Panc1 (cell line): ENCODE data around the gene GAL3ST2. TPM values are rescaled to one million over a fixed set of nuclear protein-coding genes. Genes with fewer than 3 reads are reported as not detected.

Source experiments
- ATAC-seq: fragments of 200-7000 bp; cut with Tn5 transposase; 2 replicates; pipeline ENCODE4 v1.9.1; 2020; ENCODE audit warnings: mild to moderate bottlenecking, moderate library complexity
- BruUV-seq: library from RNA; stranded (reverse); fragments of 400-500 nt; replicated peaks from 2 replicates; lab custom pipeline; 2021; lab: Mats Ljungman, UMichigan
- CTCF ChIA-PET: fragments of 300-600 bp; sonication (Branson Sonifier 250); formaldehyde crosslinking; loops from one replicate; lab custom pipeline; 2022; ENCODE audit warnings: antibody characterized with exemption; lab: Charles Lee
- POLR2A ChIA-PET: fragments of 300-600 bp; sonication (Branson Sonifier 250); formaldehyde crosslinking; loops from one replicate; lab custom pipeline; 2022; ENCODE audit warnings: antibody characterized with exemption; lab: Charles Lee
- DNase-seq: peaks from one replicate; pipeline ENCODE4 v3.0.0-alpha.2; 2010; ENCODE audit warnings: low read depth, low spot score
- H3K27ac ChIP-seq: 2 replicates; pipeline ENCODE4 v1.5.1; 2011; ENCODE audit warnings: mild to moderate bottlenecking, low read length, inconsistent platforms
- H3K27me3 ChIP-seq: fragments of 200-500 bp; sonication (Bioruptor generic); 2 replicates; pipeline ENCODE4 v1.6.0; 2014; ENCODE audit warnings: low read length, inconsistent platforms; ENCODE audit not compliant: control insufficient read depth, insufficient read depth
- H3K36me3 ChIP-seq: fragments of 200-500 bp; sonication (Bioruptor generic); 2 replicates; pipeline ENCODE4 v1.5.1; 2014; ENCODE audit warnings: inconsistent platforms, mild to moderate bottlenecking, low read length, moderate library complexity; ENCODE audit not compliant: control insufficient read depth, insufficient read depth
- H3K4me1 ChIP-seq: 2 replicates; pipeline ENCODE4 v1.5.1; 2011; ENCODE audit warnings: inconsistent platforms, mild to moderate bottlenecking, low read length, moderate library complexity; ENCODE audit not compliant: control insufficient read depth, insufficient read depth
- H3K4me3 ChIP-seq, 2 experiments: 2 replicates each; pipeline ENCODE4 v1.5.1; 2011 to 2012; ENCODE audit warnings: low read depth in 2 of 2, low read length in 2 of 2, mild to moderate bottlenecking in 2 of 2, inconsistent platforms in 1 of 2, moderate library complexity in 1 of 2
- H3K9me3 ChIP-seq: fragments of 200-500 bp; sonication (Bioruptor generic); 2 replicates; pipeline ENCODE4 v1.5.1; 2014; ENCODE audit warnings: low read depth, mild to moderate bottlenecking, inconsistent platforms, low read length, moderate library complexity; ENCODE audit not compliant: control insufficient read depth, insufficient read depth
- POLR2AphosphoS5 ChIP-seq: IDR thresholded peaks from 2 replicates; pipeline ENCODE4 v1.6.1; 2012; ENCODE audit warnings: mild to moderate bottlenecking, low read depth, low read length, moderate library complexity
- SIN3A ChIP-seq: IDR thresholded peaks from 2 replicates; pipeline ENCODE4 v1.6.1; 2012; ENCODE audit warnings: low read depth, mild to moderate bottlenecking, low read length, moderate library complexity, borderline replicate concordance; ENCODE audit not compliant: insufficient read depth
- TCF7L2 ChIP-seq: IDR thresholded peaks from 2 replicates; pipeline ENCODE4 v1.6.1; 2011; ENCODE audit warnings: mild to moderate bottlenecking, low read depth, low read length, inconsistent platforms
- in situ Hi-C: cut with HindIII; loops from 2 replicates; pipeline ENCODE4 v1.10.0; 2016; ENCODE audit warnings: low sequenced_read_pairs, low pct_unique_long_range_greater_than_20kb
- intact Hi-C: fragments of 100-400 bp; cut with micrococcal nuclease; formaldehyde crosslinking; loops from one replicate; pipeline ENCODE4 v1.10.0; 2022; ENCODE audit not compliant: unreplicated experiment
- total RNA-seq: library from RNA; stranded (reverse); gene quantifications from one replicate; pipeline ENCODE4 v1.2.1, GENCODE V29; 2021; ENCODE audit not compliant: unreplicated experiment
- TF ChIP-seq, protein P1 (sequence below), 2 experiments: IDR thresholded peaks; 2 replicates each; pipeline ENCODE4 v1.6.1; 2011 to 2012; ENCODE audit warnings: low read depth in 2 of 2, control low read depth in 1 of 2, low read length in 1 of 2, mild to moderate bottlenecking in 1 of 2, moderate library complexity in 1 of 2; ENCODE audit not compliant: insufficient read depth in 1 of 2
- TF ChIP-seq, protein P2 (sequence below): fragments of 450-650 bp; IDR thresholded peaks from 2 replicates; pipeline ENCODE4 v1.5.1; 2017; ENCODE audit warnings: mild to moderate bottlenecking

Gene GAL3ST2
- total RNA-seq, 1 experiment from 2014 or later: 1.6 TPM

DNA sequence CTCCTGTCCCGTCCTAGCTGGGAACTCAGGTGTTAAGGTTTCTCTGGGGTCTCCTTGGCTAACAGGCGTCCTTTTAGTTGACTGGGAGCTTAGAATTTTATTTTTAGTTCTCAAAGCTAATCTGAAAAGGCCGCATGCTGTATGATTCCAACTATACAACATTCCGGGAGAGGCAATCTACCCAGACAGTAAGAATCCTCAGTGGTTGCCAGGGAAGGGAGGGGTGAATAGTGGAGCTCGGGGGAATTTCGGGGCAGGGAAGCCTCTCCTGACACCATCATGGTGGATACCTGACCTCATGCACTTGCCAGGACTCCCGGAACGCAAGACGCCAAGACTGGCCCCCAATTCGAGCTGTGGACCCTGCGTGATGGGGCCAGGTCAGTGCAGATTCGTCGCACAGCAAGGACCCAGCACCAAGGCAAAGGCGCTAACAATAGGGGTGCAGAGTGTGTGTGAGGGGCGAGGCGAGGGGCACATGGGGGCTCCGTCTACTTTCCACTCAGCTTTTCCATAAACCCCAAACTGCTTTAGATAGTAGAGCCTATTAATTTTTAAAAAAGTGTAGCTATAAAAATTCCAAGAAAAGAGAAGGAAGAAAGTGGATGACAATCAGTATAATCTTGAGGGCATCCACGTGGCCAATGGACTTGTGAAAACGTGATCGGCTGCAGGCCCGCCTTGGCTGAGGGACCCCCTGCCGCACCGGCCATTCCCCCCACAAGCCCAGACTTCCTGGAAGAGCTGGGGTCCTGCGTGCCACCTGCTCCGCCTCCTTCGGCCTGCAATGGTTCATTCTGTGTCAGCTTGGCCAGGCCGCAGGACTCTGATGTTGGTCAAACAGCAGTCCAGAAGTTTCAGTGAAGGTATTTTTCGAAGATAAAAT lies 64.8 kb downstream of the GAL3ST2 start:
- ChIA-PET POLR2A (no interaction called here), CTCF (interaction anchor here (0.6 kb wide), 1 partner anchor 14 kb away, joined by 7 read pairs; no protein-coding TSS in a partner anchor)
- BruUV-seq: no TSS peak
- in situ Hi-C loops (no loop called here), intact Hi-C loops (no loop called here)
- no peaks in the 10 kb centered on the region; the same call in 1 of the 2 replicates for H3K27me3 ChIP-seq
- TF ChIP-seq, protein P1, sequence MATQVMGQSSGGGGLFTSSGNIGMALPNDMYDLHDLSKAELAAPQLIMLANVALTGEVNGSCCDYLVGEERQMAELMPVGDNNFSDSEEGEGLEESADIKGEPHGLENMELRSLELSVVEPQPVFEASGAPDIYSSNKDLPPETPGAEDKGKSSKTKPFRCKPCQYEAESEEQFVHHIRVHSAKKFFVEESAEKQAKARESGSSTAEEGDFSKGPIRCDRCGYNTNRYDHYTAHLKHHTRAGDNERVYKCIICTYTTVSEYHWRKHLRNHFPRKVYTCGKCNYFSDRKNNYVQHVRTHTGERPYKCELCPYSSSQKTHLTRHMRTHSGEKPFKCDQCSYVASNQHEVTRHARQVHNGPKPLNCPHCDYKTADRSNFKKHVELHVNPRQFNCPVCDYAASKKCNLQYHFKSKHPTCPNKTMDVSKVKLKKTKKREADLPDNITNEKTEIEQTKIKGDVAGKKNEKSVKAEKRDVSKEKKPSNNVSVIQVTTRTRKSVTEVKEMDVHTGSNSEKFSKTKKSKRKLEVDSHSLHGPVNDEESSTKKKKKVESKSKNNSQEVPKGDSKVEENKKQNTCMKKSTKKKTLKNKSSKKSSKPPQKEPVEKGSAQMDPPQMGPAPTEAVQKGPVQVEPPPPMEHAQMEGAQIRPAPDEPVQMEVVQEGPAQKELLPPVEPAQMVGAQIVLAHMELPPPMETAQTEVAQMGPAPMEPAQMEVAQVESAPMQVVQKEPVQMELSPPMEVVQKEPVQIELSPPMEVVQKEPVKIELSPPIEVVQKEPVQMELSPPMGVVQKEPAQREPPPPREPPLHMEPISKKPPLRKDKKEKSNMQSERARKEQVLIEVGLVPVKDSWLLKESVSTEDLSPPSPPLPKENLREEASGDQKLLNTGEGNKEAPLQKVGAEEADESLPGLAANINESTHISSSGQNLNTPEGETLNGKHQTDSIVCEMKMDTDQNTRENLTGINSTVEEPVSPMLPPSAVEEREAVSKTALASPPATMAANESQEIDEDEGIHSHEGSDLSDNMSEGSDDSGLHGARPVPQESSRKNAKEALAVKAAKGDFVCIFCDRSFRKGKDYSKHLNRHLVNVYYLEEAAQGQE (IDR thresholded peaks at IDR 0.05; ENCODE audit: insufficient read depth in 1 of 2, low read depth in 2 of 2, low read length in 1 of 2): no peak
- TF ChIP-seq, protein P2, sequence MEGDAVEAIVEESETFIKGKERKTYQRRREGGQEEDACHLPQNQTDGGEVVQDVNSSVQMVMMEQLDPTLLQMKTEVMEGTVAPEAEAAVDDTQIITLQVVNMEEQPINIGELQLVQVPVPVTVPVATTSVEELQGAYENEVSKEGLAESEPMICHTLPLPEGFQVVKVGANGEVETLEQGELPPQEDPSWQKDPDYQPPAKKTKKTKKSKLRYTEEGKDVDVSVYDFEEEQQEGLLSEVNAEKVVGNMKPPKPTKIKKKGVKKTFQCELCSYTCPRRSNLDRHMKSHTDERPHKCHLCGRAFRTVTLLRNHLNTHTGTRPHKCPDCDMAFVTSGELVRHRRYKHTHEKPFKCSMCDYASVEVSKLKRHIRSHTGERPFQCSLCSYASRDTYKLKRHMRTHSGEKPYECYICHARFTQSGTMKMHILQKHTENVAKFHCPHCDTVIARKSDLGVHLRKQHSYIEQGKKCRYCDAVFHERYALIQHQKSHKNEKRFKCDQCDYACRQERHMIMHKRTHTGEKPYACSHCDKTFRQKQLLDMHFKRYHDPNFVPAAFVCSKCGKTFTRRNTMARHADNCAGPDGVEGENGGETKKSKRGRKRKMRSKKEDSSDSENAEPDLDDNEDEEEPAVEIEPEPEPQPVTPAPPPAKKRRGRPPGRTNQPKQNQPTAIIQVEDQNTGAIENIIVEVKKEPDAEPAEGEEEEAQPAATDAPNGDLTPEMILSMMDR: no peak
- no peak for TF ChIP-seq POLR2AphosphoS5
- TF ChIP-seq SIN3A: no peak
- TF ChIP-seq TCF7L2: no peak
- DNase-seq (no peak), ATAC-seq (no peak)
- H3K9me3 ChIP-seq: no peaks in the 10 kb centered on the region
- H3K4me3 ChIP-seq: no peak overlapping the region
- no peaks in the 10 kb centered on the region for H3K36me3 ChIP-seq
- peaks cover 5% of the 10 kb centered on the region; the same call in 1 of the 2 replicates for H3K4me1 ChIP-seq
- H3K27ac ChIP-seq: no peak overlapping the region

DNA sequence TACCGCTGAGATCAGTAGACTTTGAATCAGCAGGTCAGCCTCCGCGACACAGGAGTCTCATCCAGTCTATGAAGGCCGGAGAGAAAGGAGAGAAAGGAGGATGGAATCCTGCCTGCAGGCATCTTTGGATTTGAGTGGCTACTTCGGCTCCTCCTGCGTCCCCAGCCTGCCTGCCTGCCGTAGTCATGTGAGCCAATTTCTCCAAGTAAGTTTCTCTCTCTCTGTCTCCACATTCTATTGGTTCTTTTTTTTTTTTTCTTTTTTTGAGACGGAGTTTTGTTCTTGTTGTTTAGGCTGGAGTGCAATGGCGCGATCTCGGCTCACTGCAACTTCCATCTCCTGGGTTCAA lies 65.4 kb downstream of the GAL3ST2 start:
- BruUV-seq: no TSS peak
- no peak for DNase-seq
- H3K9me3 ChIP-seq: no peaks in the 10 kb centered on the region
- no peak overlapping the region for H3K4me3 ChIP-seq
- peaks cover 5% of the 10 kb centered on the region; the same call in 1 of the 2 replicates for H3K4me1 ChIP-seq
- H3K27me3 ChIP-seq: no peaks in the 10 kb centered on the region
- ChIA-PET CTCF (interaction anchor here (0.6 kb wide), 1 partner anchor 13 kb away, joined by 7 read pairs; no protein-coding TSS in a partner anchor), POLR2A (no interaction called here)
- TF ChIP-seq, protein P1 (IDR thresholded peaks at IDR 0.05; ENCODE audit: insufficient read depth in 1 of 2, low read depth in 2 of 2, low read length in 1 of 2): no peak
- TF ChIP-seq SIN3A: no peak
- TF ChIP-seq POLR2AphosphoS5: no peak
- TF ChIP-seq, protein P2: no peak
- no peak for TF ChIP-seq TCF7L2
- intact Hi-C loops: no loop called here
- H3K27ac ChIP-seq: no peak overlapping the region
- in situ Hi-C loops: no loop called here
- H3K36me3 ChIP-seq: no peaks in the 10 kb centered on the region
- no peak for ATAC-seq
